ENCODE results near the gene OSBPL2.

The OSBPL2 gene

GRCh38 chr20:62311832-62312661 is 73.7 kb downstream of the OSBPL2 start:
- ChIA-PET CTCF (no interaction called here), POLR2A (ENCODE audit: low non-redundant PET) (no interaction called here)
- peak overlapping the region; percentile 96 for H3K27ac ChIP-seq
- TF ChIP-seq CTCF (conservative IDR thresholded peaks at IDR 0.05; ENCODE audit: low read depth): no peak
- DNase-seq (ENCODE audit: low spot score): no peak

DNA sequence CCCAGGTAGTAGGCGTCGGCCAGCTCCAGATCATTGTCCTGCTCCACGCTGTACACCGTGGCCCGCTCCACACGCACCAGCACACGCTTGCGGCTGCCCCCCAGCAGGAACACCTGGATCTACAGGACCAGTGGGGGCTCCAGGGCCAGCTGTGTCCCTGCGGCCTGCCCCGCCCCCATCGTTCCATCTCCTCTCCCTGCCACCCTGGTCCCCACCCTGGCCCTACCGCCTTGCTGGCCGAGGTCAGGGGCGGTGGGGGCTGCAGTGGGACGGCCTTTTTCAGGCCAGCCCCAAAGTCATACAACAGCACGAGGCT is 74.3 kb downstream of the OSBPL2 start:
- ChIA-PET POLR2A (ENCODE audit: low non-redundant PET) (no interaction called here), CTCF (no interaction called here)
- no peak for DNase-seq (ENCODE audit: low spot score)
- TF ChIP-seq CTCF (conservative IDR thresholded peaks at IDR 0.05; ENCODE audit: low read depth): no peak
- H3K27ac ChIP-seq: peak overlapping the region; percentile 96

DNA sequence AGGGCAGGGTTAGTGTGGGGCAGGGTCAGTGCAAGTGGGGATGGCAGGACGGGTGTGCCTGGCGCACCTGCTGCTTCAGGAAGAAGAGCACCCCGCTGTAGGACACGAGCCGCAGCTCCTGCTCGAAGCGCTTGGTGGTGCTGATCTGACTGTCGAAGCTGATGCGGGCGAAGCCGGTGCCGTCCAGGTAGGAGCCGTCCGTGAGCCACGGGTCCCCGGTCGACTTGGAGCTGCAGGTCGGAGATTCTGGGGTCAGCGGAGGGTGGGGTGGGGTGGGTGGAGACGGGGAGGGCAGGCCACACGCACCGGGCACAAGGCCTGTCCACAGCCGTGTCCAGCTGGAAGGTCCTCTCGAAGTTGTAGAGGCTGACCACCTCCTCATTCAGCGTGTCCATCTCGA is 74.7 kb downstream of the OSBPL2 start:
- POLR2A ChIA-PET (ENCODE audit: low non-redundant PET): no interaction called here
- DNase-seq (ENCODE audit: low spot score): no peak
- TF ChIP-seq CTCF (conservative IDR thresholded peaks at IDR 0.05; ENCODE audit: low read depth): no peak
- H3K27ac ChIP-seq: peak overlapping the region; percentile 96
- CTCF ChIA-PET: no interaction called here

GRCh38 chr20:62313460-62314338 is 75.4 kb downstream of the OSBPL2 start:
- TF ChIP-seq CTCF (conservative IDR thresholded peaks at IDR 0.05; ENCODE audit: low read depth): no peak
- CTCF ChIA-PET: interaction anchor here (0.7 to 3.1 kb wide), 3 partner anchors 8 to 294 kb away, joined by 3 to 14 read pairs (median 3); no protein-coding TSS in a partner anchor
- DNase-seq (ENCODE audit: low spot score): no peak
- H3K27ac ChIP-seq: peak overlapping the region; percentile 96
- POLR2A ChIA-PET (ENCODE audit: low non-redundant PET): no interaction called here

GRCh38 chr20:62314339-62314638 is 76.0 kb downstream of the OSBPL2 start:
- TF ChIP-seq CTCF (conservative IDR thresholded peaks at IDR 0.05; ENCODE audit: low read depth): no peak

DNA sequence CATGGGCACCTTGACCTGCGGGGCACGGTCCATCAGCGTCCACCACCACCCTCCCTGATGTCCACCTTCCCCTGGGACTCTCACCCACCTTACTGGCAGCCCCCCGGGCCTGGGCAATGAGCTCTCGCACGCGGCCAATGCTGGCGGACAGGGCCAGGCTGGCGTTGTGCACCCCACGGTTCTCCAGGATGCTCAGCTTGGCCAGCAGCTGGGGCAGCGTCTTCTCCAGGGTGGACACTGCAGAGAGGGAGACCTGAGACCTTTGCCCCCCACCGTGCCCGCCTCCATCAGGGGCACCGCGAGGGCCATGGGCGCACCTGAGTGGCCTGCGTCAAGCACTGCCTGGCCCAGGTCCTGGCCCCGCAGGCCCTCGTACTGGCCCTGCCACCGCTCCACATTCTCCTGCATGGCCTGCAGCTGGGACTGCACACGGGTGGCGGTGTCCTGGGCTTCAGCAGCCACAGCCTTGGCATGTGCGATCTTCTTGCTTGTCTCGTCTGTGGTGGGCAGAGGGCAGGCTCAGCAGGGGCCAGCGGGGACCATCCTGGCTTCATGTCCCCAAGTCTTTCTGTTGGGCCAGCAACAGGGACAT is 76.5 kb downstream of the OSBPL2 start:
- DNase-seq (ENCODE audit: low spot score): no peak
- peak overlapping the region; percentile 87 for H3K27ac ChIP-seq
- no peak for TF ChIP-seq CTCF (conservative IDR thresholded peaks at IDR 0.05; ENCODE audit: low read depth)
- ChIA-PET CTCF (interaction anchor here (0.9 to 3.1 kb wide), 2 partner anchors 9 to 50 kb away, joined by 3 to 14 read pairs; no protein-coding TSS in a partner anchor), POLR2A (ENCODE audit: low non-redundant PET) (interaction anchor here (0.9 kb wide), 1 partner anchor 56 kb away, joined by 3 read pairs; no protein-coding TSS in a partner anchor)

More at GRCh38 chr20:62314339-62314638, 76.0 kb downstream of the OSBPL2 start:
- CTCF ChIA-PET: interaction anchor here (0.7 to 3.1 kb wide), 3 partner anchors 8 to 293 kb away, joined by 3 to 14 read pairs (median 3); no protein-coding TSS in a partner anchor
- POLR2A ChIA-PET (ENCODE audit: low non-redundant PET): interaction anchor here (0.9 kb wide), 1 partner anchor 57 kb away, joined by 3 read pairs; no protein-coding TSS in a partner anchor
- H3K27ac ChIP-seq: peak overlapping the region; percentile 87
- no peak for DNase-seq (ENCODE audit: low spot score)
